ENCODE data around the gene CRIP1. TPM values are rescaled to one million over a fixed set of nuclear protein-coding genes. Genes with fewer than 3 reads are reported as not detected.

The CRIP1 gene, protein sequence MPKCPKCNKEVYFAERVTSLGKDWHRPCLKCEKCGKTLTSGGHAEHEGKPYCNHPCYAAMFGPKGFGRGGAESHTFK
- total RNA-seq = 0.32 and 2.4 TPM in 2 replicates

DNA sequence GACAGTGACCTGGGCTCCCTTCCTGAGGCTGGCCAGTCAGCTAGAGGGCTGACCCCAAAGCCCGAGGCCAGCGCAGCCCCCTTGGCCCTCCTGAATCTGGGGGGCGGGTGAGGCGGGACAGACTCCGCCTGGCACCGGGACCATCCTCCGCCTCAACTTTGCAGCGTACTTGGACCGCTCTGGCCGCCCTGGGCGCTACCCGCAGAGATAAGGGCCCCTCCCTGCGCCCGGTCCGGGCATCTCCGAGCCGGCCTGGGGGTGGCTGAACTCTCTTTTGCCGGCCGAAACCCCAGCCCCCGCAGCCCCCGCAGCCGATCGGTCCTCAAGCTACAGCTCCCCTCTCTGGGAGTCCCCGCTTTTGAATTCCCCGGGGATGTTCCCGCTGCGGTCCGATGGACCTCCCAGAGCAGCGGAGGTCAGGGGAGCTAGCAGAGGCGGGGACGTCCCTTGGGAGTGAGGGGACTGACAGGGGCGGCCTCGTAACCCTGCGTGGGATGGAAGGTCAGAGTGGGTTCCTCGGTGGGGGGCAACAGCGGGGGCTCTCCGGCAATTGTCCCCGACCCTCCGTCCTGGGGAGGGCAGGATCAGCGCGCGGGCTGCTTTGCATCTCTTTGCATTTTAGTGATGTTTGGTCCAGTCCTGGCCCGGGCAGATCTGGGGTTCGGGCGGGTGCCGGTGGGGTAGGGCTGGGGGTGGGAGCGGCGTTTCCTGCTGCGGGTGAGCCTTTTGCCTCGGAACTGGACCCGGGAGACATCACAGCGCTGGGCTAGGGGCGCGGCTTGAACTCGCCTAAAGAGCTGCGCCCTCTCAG, at the start of gene CRIP1:
Gene CRIP1, plus strand, starts transcription at position 724 of the 811 bp plus-strand sequence. CDS start 374 bp downstream, outside the sequence.

DNA sequence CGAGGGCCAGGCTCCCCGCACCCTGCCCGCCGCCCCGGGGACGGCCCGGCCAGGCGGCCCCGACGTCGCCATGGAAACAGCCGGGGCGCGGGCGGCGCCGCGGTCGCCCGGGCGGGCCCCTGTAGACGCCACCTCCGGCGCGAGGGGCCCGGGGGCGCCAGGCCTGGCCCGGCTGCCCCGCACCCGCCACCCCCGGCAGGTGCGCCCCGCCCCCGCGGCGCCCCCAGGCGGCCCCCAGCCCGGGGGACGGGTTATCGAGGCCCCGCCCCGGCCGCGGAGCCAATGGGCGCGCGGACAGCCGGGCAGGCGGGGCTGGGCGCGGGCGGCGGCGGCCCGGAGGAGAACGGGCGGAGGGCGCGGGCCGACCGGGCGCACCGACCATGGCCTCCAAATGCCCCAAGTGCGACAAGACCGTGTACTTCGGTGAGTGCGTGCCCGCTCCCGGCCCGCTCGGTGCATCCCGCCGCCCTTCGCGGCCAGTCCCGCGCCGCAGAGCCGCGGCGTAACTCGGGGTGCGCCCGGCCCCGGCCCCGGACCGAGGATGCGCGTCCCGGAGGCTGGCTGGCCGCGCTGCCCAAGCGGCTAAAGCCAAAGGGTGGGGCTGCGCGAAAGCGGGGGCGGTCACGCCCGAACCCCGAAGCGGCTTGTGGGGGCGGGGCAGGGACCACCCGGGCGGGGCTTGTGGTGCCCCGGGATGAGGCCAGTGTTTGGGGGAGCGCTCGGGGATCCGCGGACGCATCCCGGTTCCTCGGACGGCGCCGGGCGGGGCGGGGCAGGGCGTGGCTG, 12.0 kb upstream of the CRIP1 start, which contains the start of gene CRIP2:
Gene CRIP2, plus strand, starts transcription at position 339 of the 786 bp plus-strand sequence. Its CDS starts 42 bp downstream, at position 381.

DNA sequence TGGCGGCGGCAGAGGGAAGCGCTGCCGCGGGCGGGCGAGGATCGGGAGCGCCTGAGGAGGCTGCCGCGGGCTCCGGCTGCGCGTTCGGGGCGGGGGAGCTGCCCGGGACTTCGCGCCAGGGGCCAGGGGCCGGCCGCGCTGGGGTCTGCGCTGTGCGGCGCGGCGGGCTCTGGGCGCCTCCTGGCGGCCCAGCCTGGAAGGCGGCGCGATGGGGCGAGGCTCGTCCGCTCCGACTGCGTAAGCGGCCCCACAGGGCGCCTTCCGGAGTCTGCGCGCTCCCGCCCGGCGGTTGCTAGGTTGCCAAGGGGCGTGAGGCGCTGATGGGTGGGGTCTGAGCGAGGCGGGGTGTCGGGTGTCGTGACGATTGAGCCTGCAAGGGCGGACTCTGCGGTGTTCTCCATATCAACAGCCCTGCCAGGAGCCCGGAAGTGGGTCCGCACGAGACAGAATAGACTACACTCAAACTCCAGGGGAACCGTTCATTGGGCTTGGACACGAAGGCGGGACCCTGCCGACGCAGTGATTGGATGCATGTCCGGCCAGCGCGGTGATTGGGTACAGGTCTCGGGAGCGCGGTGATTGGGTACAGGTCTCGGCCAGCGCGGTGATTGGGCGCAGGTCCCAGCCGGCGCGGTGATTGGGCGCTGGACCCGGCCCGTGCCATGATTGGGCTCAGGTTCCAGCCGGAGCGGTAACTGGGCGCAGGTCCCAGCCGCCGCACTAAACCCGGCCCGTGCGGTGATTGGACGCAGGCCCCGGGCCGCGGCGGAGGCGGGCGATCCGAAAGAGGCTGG, 4.1 kb downstream of the CRIP1 start, which contains the start of gene TEDC1:
Gene TEDC1, plus strand, starts transcription at position 675 of the 794 bp plus-strand sequence. CDS start 130 bp downstream, outside the sequence.

DNA sequence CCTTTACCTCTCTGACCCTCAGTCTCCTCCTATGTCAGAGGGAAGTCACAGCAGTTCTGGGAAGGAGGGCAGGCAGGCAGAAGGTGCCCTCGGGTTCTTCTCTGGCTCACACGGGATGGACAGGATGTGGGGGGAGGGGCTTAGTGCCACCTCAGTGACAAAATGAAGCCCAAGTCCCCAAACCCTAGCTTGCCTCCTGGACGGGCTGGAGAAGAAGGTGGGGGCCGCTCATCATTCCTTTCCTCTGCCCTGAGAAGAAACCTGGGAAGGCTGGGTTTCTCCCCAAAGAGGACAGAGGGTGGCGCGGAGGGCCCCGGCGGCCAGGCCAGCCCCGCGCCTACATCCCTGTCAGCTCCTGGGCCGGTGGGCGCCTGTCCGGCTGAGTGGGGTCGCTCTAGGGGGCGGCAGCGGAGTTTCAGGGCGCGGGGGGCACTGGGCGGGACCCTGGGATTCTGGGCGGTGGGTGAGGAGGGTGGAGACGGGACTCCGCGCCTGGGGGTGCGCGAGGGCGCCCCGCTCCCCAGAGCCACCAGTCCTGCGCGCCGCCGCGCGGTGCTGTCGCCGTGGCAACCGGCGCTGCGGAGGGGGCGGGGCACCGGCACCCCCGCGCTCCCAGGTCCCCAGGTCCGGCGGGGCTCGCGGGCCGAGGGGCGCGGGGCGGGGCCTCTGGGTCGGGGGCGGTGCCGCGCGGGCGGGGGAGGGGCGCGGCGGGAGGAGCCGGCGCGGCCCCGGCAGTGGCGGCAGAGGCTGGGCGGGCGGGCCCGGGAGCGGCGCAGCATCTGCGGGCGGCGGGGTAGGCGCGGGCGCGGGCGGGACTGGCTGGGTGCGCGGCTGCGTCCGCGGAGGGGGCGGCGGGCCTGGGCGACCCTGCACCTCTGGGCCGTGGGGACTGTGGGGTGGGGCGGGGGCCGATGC, 39.4 kb downstream of the CRIP1 start, which contains the start of gene TMEM121:
Gene TMEM121, plus strand, starts transcription at position 723 of the 915 bp plus-strand sequence. CDS start 2,252 bp downstream, outside the sequence.

Other genes starting within 250 kb of the CRIP1 start
- 54.7 and 61.1 TPM in 2 replicates for gene BTBD6, start 238.4 kb upstream of the CRIP1 start, total RNA-seq
- 32.7 and 33.5 TPM in 2 replicates for gene BRF1, start 185.9 kb upstream of the CRIP1 start, total RNA-seq
- 33.4 and 36.7 TPM in 2 replicates for gene PACS2, start 172.1 kb upstream of the CRIP1 start, total RNA-seq
- gene TEX22, start 88.3 kb upstream of the CRIP1 start, total RNA-seq = 0.15 TPM in 1 of 2 replicates, not detected in the other
- 36.0 and 37.0 TPM in 2 replicates for gene MTA1, start 67.1 kb upstream of the CRIP1 start, total RNA-seq
- 151 and 234 TPM in 2 replicates for gene CRIP2, start 12.1 kb upstream of the CRIP1 start, total RNA-seq
- gene TEDC1, start 4.4 kb downstream of the CRIP1 start, total RNA-seq = 19.1 and 19.5 TPM in 2 replicates
- gene TMEM121, start 39.7 kb downstream of the CRIP1 start, total RNA-seq = 10.3 and 18.8 TPM in 2 replicates